GM12892 (cell line): ENCODE measurements around the gene NUPR1.
A peak's percentile ranks its signal among the peaks of the same experiment; 100 is the strongest.
"Not testable (repeated sequence)": the region's sequence is repeated elsewhere in the genome, so short reads cannot be mapped to it uniquely, and the experiment has no call there.

Source experiments
- DNase-seq: peaks from one replicate; pipeline ENCODE4 v3.0.0; 2011; ENCODE audit not compliant: insufficient read length
- FAIRE-seq: peaks from 2 replicates; lab custom pipeline; 2011; peaks lifted over from hg19 to GRCh38; lab: Jason Lieb, UNC
- POLR2A ChIP-seq: IDR thresholded peaks from 2 replicates; pipeline ENCODE4 v1.6.1; 2011; ENCODE audit warnings: low read depth, low read length, control low read depth
- POLR2AphosphoS5 ChIP-seq: IDR thresholded peaks from 2 replicates; pipeline ENCODE4 v1.6.1; 2011; ENCODE audit warnings: low read depth, low read length, control low read depth
- TAF1 ChIP-seq: IDR thresholded peaks from 2 replicates; pipeline ENCODE4 v1.6.1; 2011; ENCODE audit warnings: low read depth, mild to moderate bottlenecking, control low read depth, low read length, borderline replicate concordance

The NUPR1 gene

DNA sequence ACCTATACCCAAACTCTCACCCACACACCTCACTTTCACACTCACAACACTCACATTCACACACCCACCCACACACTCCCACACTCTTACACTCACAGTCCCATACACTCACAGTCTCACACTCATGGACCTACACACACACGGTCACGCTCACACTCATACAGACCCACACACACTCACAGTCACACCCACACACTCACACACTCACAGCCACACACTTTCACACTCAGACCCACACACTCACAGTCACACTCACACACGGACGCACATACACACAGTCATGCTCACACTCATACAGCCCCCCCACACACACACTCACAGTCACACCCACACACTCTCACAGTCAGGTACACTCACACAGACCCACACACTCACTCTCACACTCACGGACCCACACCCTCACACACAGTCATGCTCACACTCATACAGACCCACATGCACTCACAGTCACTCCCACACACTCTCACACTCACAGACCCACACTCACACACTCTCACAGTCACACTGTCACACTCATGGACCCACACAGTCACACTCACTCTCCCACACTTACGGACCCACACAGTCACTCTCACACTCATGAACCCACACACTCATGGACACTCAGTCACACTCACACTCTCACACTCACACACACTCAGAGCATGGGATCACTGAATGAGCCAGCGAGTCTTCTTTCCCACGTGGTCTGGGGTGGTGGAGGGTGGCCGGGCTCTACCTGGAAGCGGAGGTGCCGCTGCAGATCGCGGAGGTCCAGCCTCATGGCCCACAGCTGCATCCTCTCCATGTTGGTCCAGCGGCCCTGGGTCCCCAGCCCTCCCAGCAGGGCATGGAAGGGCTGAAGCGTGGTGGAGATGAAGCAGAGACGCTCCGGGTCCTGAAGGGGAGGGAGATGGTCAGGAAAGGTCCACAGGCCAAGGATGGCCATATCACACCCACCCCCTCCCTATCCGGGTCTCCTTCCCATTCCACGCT is 37.2 kb downstream of the NUPR1 start:
- DNase-seq (no peak), FAIRE-seq (peak; percentile 42)
- no peak for TF ChIP-seq TAF1
- TF ChIP-seq POLR2AphosphoS5, result no peak
- no peak for TF ChIP-seq POLR2A

DNA sequence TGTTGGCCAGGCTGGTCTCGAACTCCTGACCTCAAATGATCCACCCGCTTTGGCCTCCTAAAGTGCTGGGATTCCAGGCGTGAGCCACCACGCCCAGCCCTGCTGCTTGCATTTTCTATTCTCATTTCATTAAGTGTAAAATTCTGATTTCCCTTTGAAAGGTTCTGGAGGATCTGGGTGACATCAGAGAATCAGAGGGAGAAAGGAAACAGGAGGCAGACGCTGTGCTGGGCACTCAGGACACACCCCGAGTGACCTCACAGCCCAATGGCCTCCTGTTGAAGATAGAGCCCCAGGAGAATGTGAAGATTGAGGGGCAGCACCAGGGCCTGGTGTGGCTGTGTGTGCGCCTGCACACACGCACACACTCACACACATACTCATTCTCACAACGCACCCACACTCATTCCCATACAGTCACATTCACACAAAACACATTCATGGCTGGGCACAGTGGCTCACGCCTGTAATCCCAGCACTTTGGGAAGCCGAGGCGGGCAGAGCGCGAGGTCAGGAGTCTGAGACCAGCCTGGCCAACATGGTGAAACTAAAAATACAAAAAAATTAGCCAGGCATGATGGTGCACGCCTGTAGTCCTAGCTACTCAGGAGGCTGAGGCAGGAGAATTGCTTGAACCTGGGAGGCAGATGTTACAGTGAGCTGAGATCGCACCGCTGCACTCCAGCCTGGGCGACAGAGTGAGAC is 38.1 kb downstream of the NUPR1 start:
- FAIRE-seq, result peak; percentile 56
- not testable (repeated sequence) for DNase-seq

DNA sequence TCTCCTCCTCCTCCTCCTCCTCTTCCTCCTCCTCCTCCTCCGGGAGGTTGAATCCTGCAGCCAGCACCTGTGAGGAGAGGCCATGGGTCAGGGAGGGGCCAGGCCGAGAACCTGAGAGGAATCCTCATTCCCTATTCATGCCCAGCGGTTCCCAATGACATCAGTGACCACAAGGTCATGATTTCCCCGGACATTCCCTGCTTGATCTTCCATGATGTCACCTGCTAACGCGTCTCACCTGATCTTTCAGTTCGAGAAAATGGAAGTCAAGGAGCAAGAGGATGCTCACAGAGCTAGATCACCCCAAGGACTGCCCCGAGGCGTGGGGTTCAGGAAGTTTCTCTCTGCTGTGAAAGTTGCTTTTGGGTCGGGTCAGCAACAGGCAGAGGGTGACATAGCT is 38.9 kb downstream of the NUPR1 start:
- FAIRE-seq (no peak), DNase-seq (no peak)
- TF ChIP-seq POLR2AphosphoS5, result no peak
- TF ChIP-seq TAF1, result no peak
- TF ChIP-seq POLR2A, result no peak

GRCh38 chr16:28498666-28499381 is 40.0 kb downstream of the NUPR1 start:
- DNase-seq, result no peak
- FAIRE-seq, result no peak
- TF ChIP-seq POLR2A, result no peak
- no peak for TF ChIP-seq POLR2AphosphoS5
- no peak for TF ChIP-seq TAF1

GRCh38 chr16:28497861-28498599 is 40.7 kb downstream of the NUPR1 start:
- no peak for FAIRE-seq
- TF ChIP-seq TAF1 (no peak), POLR2AphosphoS5 (no peak), POLR2A (no peak)
- no peak for DNase-seq

GRCh38 chr16:28497386-28497785 is 41.4 kb downstream of the NUPR1 start:
- FAIRE-seq (no peak), DNase-seq (no peak)
- TF ChIP-seq POLR2A (no peak), POLR2AphosphoS5 (no peak), TAF1 (no peak)

- FAIRE-seq (no peak), DNase-seq (no peak)
- TF ChIP-seq TAF1 (no peak), POLR2AphosphoS5 (no peak), POLR2A (no peak)
Measured at GRCh38 chr16:28496844-28497243, 41.9 kb downstream of the NUPR1 start.

- FAIRE-seq, result no peak
- no peak for DNase-seq
- no peak for TF ChIP-seq POLR2A
- no peak for TF ChIP-seq POLR2AphosphoS5
- TF ChIP-seq TAF1, result no peak
Measured at GRCh38 chr16:28495795-28496749, 42.7 kb downstream of the NUPR1 start.

DNA sequence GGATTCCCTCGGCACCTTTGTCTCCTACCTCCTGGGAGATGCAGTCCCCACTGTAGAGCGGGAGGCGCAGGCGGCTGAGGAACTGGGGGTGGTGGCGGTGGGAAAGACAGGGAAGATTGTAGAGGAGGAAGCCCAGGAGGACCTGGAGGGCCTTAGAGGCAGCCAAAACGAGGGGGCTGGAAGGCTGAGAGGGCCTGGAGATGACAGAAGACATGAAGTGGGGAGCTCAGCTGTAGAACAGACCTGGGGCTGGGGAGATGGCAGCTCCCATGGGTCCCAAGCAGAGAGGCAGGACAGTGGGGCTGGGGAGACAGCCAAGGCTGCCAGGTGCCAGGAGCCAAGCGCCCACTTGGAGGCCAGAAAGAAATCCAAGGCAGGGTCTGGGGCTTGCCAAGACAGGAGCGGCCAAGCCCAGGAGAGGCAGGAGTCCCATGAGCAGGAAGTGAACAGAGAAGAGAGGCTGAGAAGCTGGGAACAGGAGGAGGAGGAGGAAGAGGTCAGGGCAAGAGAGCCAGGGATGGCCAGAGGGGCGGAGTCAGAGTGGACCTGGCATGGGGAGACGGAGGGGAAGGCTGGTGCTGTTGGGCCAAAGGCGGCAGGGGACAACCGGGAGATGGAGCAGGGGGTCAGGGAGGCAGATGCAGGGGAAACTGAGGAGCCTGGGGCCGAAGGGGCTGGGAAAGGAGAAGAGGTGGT is 43.5 kb downstream of the NUPR1 start:
- TF ChIP-seq TAF1, result no peak
- TF ChIP-seq POLR2A, result no peak
- no peak for TF ChIP-seq POLR2AphosphoS5
- DNase-seq (no peak), FAIRE-seq (no peak)
